GM12865 (cell line): Measurements from ENCODE around the gene ABAT.
"Not testable (repeated sequence)": the region's sequence is repeated elsewhere in the genome, so short reads cannot be mapped to it uniquely, and the experiment has no call there.

Experiments used
- DNase-seq: peaks from one replicate; pipeline ENCODE4 v3.0.0; 2010; ENCODE audit warnings: low read depth
- H3K4me3 ChIP-seq: 2 replicates; pipeline ENCODE4 v1.5.1; 2011; ENCODE audit warnings: mild to moderate bottlenecking, low read depth, low read length, control low read depth
- TF ChIP-seq, protein P1 (sequence below): IDR thresholded peaks from 2 replicates; pipeline ENCODE4 v1.5.1; 2011; ENCODE audit warnings: low read length, control low read depth, low read depth, inconsistent platforms; ENCODE audit not compliant: insufficient read depth; ENCODE audit errors: missing control alignments

ABAT gene

DNA sequence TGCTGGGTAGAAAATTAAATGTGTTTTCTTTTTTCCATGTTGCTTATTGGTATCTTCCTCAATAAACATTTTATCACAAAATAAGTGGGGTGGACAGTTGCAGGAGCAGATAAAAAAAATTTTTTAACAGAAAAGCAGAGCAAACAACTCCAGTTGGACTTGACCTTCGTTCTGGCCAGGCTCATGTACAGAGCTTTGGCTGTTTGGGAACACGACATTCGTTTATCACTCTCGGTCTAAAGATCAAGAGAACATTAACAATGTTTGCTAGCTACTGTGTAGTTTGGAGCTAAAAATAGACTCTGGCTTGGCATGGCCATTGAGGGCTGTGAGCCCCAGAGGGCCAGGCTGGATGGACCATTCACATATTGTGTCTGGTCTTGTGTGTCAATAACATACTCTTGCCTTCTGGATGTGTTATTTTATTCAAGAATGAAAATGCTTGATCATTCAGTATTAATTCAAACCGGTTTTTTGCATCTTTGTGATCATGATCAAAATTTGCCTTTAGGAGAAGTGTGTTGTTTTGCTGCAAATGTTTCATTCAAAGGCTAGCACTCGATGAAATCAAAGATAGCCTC is 66.4 kb downstream of the ABAT start:
- TF ChIP-seq, protein P1, sequence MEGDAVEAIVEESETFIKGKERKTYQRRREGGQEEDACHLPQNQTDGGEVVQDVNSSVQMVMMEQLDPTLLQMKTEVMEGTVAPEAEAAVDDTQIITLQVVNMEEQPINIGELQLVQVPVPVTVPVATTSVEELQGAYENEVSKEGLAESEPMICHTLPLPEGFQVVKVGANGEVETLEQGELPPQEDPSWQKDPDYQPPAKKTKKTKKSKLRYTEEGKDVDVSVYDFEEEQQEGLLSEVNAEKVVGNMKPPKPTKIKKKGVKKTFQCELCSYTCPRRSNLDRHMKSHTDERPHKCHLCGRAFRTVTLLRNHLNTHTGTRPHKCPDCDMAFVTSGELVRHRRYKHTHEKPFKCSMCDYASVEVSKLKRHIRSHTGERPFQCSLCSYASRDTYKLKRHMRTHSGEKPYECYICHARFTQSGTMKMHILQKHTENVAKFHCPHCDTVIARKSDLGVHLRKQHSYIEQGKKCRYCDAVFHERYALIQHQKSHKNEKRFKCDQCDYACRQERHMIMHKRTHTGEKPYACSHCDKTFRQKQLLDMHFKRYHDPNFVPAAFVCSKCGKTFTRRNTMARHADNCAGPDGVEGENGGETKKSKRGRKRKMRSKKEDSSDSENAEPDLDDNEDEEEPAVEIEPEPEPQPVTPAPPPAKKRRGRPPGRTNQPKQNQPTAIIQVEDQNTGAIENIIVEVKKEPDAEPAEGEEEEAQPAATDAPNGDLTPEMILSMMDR: no peak
- no peak overlapping the region for H3K4me3 ChIP-seq
- no peak for DNase-seq

DNA sequence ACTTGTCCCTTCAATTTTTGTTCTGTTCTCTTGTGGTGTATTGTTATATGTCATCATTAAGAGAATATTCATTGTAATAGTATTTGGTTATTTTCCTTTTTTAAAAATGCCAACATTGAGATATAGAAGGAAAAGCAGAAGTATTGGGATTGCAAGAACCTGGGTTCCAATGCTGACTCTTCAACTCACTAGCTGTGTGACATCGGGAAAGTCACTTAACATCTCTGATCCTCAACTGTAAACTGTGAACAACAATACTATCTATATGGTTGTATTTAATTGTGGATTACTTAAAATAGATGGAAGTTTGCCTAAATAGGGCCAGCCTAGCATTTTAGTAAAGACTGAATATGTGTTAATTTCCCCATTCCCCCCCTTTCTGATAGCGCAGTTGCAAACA is 67.2 kb downstream of the ABAT start:
- H3K4me3 ChIP-seq: no peak overlapping the region
- DNase-seq: no peak
- TF ChIP-seq, protein P1: no peak

DNA sequence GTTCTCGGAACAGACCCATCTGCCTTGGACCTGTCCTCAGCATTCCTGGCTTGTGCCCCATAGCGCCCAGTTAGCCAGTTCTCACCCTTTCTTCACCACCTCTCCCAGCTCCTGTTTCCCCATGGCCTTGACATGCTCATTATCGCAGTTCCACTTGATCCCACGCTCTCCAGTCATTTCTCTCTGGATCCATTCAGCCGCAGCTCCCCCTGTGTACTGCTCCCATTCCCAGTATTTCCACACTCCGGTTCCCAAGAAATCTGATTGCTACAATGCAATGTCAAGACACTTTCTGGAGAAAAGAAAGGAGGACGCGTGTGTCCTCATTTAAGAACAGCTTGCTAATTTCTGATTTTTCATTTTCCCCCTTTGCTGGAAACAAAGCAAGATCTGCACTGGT is 67.7 kb downstream of the ABAT start:
- no peak overlapping the region for H3K4me3 ChIP-seq
- no peak for DNase-seq
- TF ChIP-seq, protein P1: no peak

DNA sequence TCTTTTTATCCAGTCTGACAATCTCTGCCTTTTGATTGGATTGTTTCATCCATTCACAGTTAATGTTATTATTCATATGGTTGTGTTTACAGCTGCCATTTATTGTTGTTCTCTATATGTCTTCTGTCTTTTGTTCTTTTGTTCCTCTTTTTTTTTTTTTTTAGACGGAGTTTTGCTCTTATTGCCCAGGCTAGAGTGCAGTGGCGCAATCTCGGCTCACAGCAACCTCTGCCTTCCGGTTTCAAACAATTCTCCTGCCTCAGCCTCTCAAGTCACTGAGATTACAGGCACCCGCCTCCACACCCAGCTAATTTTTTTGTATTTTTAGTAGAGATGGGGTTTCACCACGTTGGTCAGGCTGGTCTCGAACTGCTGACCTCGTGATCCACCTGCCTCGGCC is 74.5 kb downstream of the ABAT start:
- DNase-seq, H3K4me3 ChIP-seq: not testable (repeated sequence)

DNA sequence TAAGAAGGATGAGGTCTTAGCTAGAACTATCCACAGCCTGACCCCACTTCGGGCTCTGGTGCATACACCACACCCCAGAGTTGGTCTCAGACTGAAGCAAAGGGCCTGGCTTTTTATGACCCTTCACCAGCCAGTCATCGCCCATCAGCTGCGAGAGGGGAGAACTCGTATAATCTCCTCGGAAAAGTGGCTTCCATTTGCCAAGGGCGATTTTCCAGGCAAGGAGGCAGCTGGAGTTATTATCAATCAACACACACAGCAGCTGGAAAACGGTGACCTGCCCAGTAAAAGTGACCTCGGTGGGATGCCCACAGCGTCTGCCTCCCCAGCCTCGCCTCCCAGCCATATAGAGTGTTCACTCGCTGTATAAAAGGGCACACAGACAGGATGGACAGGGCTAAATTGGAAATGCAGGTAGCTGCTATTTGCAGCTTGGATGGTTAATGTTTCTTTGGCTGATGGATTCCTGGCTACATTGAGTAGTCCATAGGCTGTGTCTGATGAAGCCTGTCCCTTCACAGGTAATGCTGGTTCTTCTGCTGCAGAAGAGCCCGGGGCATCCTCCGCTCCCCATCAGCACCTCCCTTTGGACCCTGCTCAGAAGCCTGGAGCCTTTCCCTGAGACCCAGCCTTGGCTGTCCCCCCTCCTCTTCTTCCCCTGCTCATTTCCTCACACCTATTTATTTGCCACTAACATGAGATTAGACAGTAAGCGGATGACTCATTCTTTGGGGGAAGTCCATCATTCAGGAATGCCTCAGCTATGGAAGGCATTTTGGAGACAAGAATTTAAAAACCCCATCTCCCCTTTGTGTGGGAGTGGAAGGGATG is 77.3 kb downstream of the ABAT start:
- TF ChIP-seq, protein P1: no peak
- H3K4me3 ChIP-seq: no peak overlapping the region
- DNase-seq: no peak

DNA sequence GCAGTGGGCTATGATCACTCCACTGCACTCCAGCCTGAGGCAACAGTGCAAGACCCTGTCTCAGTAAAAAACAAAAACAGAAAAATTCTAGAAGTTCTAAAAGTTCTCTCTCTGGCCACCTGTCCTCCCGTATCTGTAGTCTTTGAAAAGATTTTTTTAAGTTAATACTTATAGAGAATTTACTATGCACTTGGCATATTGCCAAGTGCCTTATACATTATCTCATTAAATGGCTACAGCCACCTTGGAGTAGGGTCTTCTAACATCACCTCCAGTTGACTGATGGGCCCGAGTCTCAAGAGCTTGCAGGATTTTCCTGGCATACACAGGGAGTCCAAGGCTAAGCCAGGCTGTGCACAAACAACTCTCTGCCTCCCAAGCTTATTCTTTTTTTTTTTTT is 78.3 kb downstream of the ABAT start:
- no peak for DNase-seq

DNA sequence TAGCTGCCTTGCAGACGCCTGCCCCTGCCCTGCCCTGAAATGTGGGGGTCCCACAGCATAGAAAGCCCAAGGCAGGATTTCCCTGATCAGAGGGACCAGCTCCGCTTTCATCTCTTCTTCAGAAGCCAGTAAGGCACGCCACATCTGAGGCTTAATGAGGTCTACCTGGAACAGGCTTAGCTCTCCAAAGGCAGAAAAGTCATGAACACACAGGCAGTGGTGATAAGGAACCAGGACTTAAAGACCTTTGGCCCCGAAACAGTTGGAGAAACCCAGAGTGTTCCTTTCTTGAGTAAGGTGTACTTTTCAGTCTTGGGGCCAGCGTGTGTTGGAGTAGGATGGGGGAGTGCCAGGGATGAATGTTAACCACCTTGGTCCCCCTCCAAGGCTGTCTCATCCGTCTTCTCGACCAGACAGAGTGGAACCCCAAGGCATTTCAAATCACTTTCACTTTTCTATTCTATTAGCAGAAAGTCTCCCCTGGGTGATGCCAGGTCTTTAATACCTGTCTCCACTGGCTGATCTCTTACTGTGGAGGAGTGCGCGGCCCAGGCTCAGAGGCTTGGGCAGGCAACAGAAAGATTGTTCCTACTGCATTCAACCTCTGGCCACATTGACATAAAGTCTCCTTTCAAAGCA is 79.1 kb downstream of the ABAT start:
- TF ChIP-seq, protein P1: no peak
- no peak for DNase-seq

More for the DNA sequence above, 78.3 kb downstream of the ABAT start:
- TF ChIP-seq, protein P1: no peak
- H3K4me3 ChIP-seq: no peak overlapping the region

More for the DNA sequence above, 79.1 kb downstream of the ABAT start:
- no peak overlapping the region for H3K4me3 ChIP-seq
